ENCODE results near the gene TMEM40.
"Not testable (repeated sequence)": the region's sequence is repeated elsewhere in the genome, so short reads cannot be mapped to it uniquely, and the experiment has no call there.

Gene TMEM40

GRCh38 chr3:12727481-12727880 lies 31.6 kb downstream of the TMEM40 start:
- ATAC-seq (no peak), DNase-seq (no peak)
- Mint-ChIP-seq H3K4me1 (no peaks in the 10 kb centered on the region), H3K9me3 (no peaks in the 10 kb centered on the region), H3K4me3 (no peak overlapping the region), H3K27ac (no peak overlapping the region), H3K27me3 (peaks cover 2% of the 10 kb centered on the region), H3K36me3 (ENCODE audit: low read depth) (no peaks in the 10 kb centered on the region)

GRCh38 chr3:12725436-12725835 lies 33.6 kb downstream of the TMEM40 start:
- no peak overlapping the region for H3K27ac Mint-ChIP-seq
- H3K4me1 Mint-ChIP-seq: no peaks in the 10 kb centered on the region
- H3K36me3 Mint-ChIP-seq (ENCODE audit: low read depth): no peaks in the 10 kb centered on the region
- DNase-seq (no peak), ATAC-seq (no peak)
- H3K9me3 Mint-ChIP-seq: no peaks in the 10 kb centered on the region
- no peak overlapping the region for H3K4me3 Mint-ChIP-seq
- peaks cover 2% of the 10 kb centered on the region for H3K27me3 Mint-ChIP-seq

- Mint-ChIP-seq H3K36me3 (ENCODE audit: low read depth) (no peaks in the 10 kb centered on the region), H3K9me3 (no peaks in the 10 kb centered on the region), H3K27me3 (peaks cover 2% of the 10 kb centered on the region), H3K4me1 (peaks cover 5% of the 10 kb centered on the region), H3K4me3 (no peak overlapping the region), H3K27ac (no peak overlapping the region)
- DNase-seq (no peak), ATAC-seq (no peak)
These were observed 34.3 kb downstream of the TMEM40 start for GRCh38 chr3:12724794-12725193.

GRCh38 chr3:12723362-12723761 lies 35.7 kb downstream of the TMEM40 start:
- H3K27me3 Mint-ChIP-seq; H3K9me3 Mint-ChIP-seq; H3K4me3 Mint-ChIP-seq; H3K36me3 Mint-ChIP-seq (ENCODE audit: low read depth); ATAC-seq; H3K4me1 Mint-ChIP-seq; H3K27ac Mint-ChIP-seq; DNase-seq: not testable (repeated sequence)

- no peaks in the 10 kb centered on the region for H3K9me3 Mint-ChIP-seq
- ATAC-seq: no peak
- H3K4me3 Mint-ChIP-seq: no peak overlapping the region
- no peaks in the 10 kb centered on the region for H3K36me3 Mint-ChIP-seq (ENCODE audit: low read depth)
- DNase-seq: no peak
- H3K4me1 Mint-ChIP-seq: peaks cover 9% of the 10 kb centered on the region
- no peak overlapping the region for H3K27ac Mint-ChIP-seq
- H3K27me3 Mint-ChIP-seq: peaks cover 3% of the 10 kb centered on the region
These were observed 36.8 kb downstream of the TMEM40 start for GRCh38 chr3:12722226-12722625.

GRCh38 chr3:12719984-12720898 lies 38.8 kb downstream of the TMEM40 start:
- peak overlapping the region; percentile 56 for H3K4me3 Mint-ChIP-seq
- DNase-seq: peak; percentile 64
- H3K27me3 Mint-ChIP-seq: peaks cover 3% of the 10 kb centered on the region
- no peak overlapping the region for H3K27ac Mint-ChIP-seq
- peaks cover 9% of the 10 kb centered on the region for H3K4me1 Mint-ChIP-seq
- H3K9me3 Mint-ChIP-seq: no peaks in the 10 kb centered on the region
- ATAC-seq: peak; percentile 80
- H3K36me3 Mint-ChIP-seq (ENCODE audit: low read depth): no peaks in the 10 kb centered on the region

GRCh38 chr3:12719541-12719940 lies 39.5 kb downstream of the TMEM40 start:
- Mint-ChIP-seq H3K4me1 (peaks cover 9% of the 10 kb centered on the region), H3K27ac (no peak overlapping the region), H3K9me3 (no peaks in the 10 kb centered on the region), H3K27me3 (peaks cover 3% of the 10 kb centered on the region), H3K4me3 (peak overlapping the region; percentile 56), H3K36me3 (ENCODE audit: low read depth) (no peaks in the 10 kb centered on the region)
- ATAC-seq: no peak
- DNase-seq: no peak

GRCh38 chr3:12716605-12717151 lies 42.4 kb downstream of the TMEM40 start:
- ATAC-seq (no peak), DNase-seq (no peak)
- H3K27ac Mint-ChIP-seq: no peak overlapping the region
- H3K9me3 Mint-ChIP-seq: no peaks in the 10 kb centered on the region
- no peak overlapping the region for H3K4me3 Mint-ChIP-seq
- H3K36me3 Mint-ChIP-seq (ENCODE audit: low read depth): no peaks in the 10 kb centered on the region
- peaks cover 4% of the 10 kb centered on the region for H3K27me3 Mint-ChIP-seq
- peaks cover 9% of the 10 kb centered on the region for H3K4me1 Mint-ChIP-seq

GRCh38 chr3:12714278-12714677 lies 44.8 kb downstream of the TMEM40 start:
- Mint-ChIP-seq H3K27me3 (peaks cover 2% of the 10 kb centered on the region), H3K27ac (no peak overlapping the region), H3K36me3 (ENCODE audit: low read depth) (no peaks in the 10 kb centered on the region), H3K4me3 (no peak overlapping the region), H3K9me3 (no peaks in the 10 kb centered on the region), H3K4me1 (no peaks in the 10 kb centered on the region)
- DNase-seq: no peak
- no peak for ATAC-seq

GRCh38 chr3:12710062-12710461 lies 49.0 kb downstream of the TMEM40 start:
- no peaks in the 10 kb centered on the region for H3K4me1 Mint-ChIP-seq
- no peak overlapping the region for H3K27ac Mint-ChIP-seq
- H3K36me3 Mint-ChIP-seq (ENCODE audit: low read depth): no peaks in the 10 kb centered on the region
- H3K4me3 Mint-ChIP-seq: no peak overlapping the region
- no peak for ATAC-seq
- H3K9me3 Mint-ChIP-seq: no peaks in the 10 kb centered on the region
- no peak for DNase-seq
- H3K27me3 Mint-ChIP-seq: peaks cover 4% of the 10 kb centered on the region

- Mint-ChIP-seq H3K27me3 (peaks cover 4% of the 10 kb centered on the region), H3K27ac (no peak overlapping the region)
- ATAC-seq: no peak
These were observed 49.7 kb downstream of the TMEM40 start for GRCh38 chr3:12709334-12709733.

GRCh38 chr3:12708584-12709192 lies 50.4 kb downstream of the TMEM40 start:
- no peaks in the 10 kb centered on the region for H3K9me3 Mint-ChIP-seq

More at GRCh38 chr3:12709334-12709733, 49.7 kb downstream of the TMEM40 start:
- no peaks in the 10 kb centered on the region for H3K36me3 Mint-ChIP-seq (ENCODE audit: low read depth)
- no peak for DNase-seq
- H3K4me3 Mint-ChIP-seq: no peak overlapping the region
- no peaks in the 10 kb centered on the region for H3K9me3 Mint-ChIP-seq
- no peaks in the 10 kb centered on the region for H3K4me1 Mint-ChIP-seq

GRCh38 chr3:12707449-12707848 lies 51.6 kb downstream of the TMEM40 start:
- H3K4me3 Mint-ChIP-seq: no peak overlapping the region
- H3K36me3 Mint-ChIP-seq (ENCODE audit: low read depth): no peaks in the 10 kb centered on the region
- no peak for DNase-seq
- no peaks in the 10 kb centered on the region for H3K9me3 Mint-ChIP-seq
- no peak overlapping the region for H3K27ac Mint-ChIP-seq
- H3K27me3 Mint-ChIP-seq: peaks cover 4% of the 10 kb centered on the region
- ATAC-seq: no peak
- no peaks in the 10 kb centered on the region for H3K4me1 Mint-ChIP-seq

More at GRCh38 chr3:12708584-12709192, 50.4 kb downstream of the TMEM40 start:
- H3K4me1 Mint-ChIP-seq: no peaks in the 10 kb centered on the region
- H3K4me3 Mint-ChIP-seq: no peak overlapping the region
- DNase-seq: no peak
- no peak for ATAC-seq
- peaks cover 4% of the 10 kb centered on the region for H3K27me3 Mint-ChIP-seq
- no peak overlapping the region for H3K27ac Mint-ChIP-seq
- H3K36me3 Mint-ChIP-seq (ENCODE audit: low read depth): no peaks in the 10 kb centered on the region

GRCh38 chr3:12706504-12707253 lies 52.4 kb downstream of the TMEM40 start:
- Mint-ChIP-seq H3K4me1 (no peaks in the 10 kb centered on the region), H3K9me3 (no peaks in the 10 kb centered on the region), H3K4me3 (no peak overlapping the region), H3K27ac (no peak overlapping the region), H3K27me3 (peaks cover 3% of the 10 kb centered on the region), H3K36me3 (ENCODE audit: low read depth) (no peaks in the 10 kb centered on the region)
- ATAC-seq: peak; percentile 98
- peak; percentile 54 for DNase-seq

Data from activated naive CD8-positive, alpha-beta T cell treated with anti-CD3 and anti-CD28 coated beads, Interleukin-2, amount 50 U/mL, for 24 hours (primary cell).